Activated CD4-positive, alpha-beta T cell treated with anti-CD3 and anti-CD28 coated beads, Interleukin-2, amount 50 U/mL, for 16 hours (primary cell): ENCODE data around the gene TLN1.

Experiments
- DNase-seq: peaks from one replicate; pipeline ENCODE4 v3.0.0-alpha.2; 2020

Gene TLN1

GRCh38 chr9:35732185-35732799, at the start of gene TLN1, which contains the start of gene CREB3:
TSS of gene TLN1 (minus strand) at chr9:35732195. CDS start at chr9:35725694, 6,501 bp downstream.
TSS of gene CREB3 (plus strand) at chr9:35732666. CDS start at chr9:35732773, 107 bp downstream.
- DNase-seq = peak; percentile 99

GRCh38 chr9:35781066-35781465, 49.1 kb upstream of the TLN1 start:
- no peak for DNase-seq

- DNase-seq = no peak
These were observed 46.5 kb upstream of the TLN1 start for GRCh38 chr9:35778496-35778895.

- DNase-seq = no peak
These were observed 44.0 kb upstream of the TLN1 start for GRCh38 chr9:35776018-35776417.

GRCh38 chr9:35774907-35775635, 43.1 kb upstream of the TLN1 start:
- no peak for DNase-seq

- DNase-seq = no peak
These were observed 39.9 kb upstream of the TLN1 start for GRCh38 chr9:35771943-35772342.

GRCh38 chr9:35771534-35771933, 39.5 kb upstream of the TLN1 start:
- DNase-seq = no peak

- no peak for DNase-seq
These were observed 39.1 kb upstream of the TLN1 start for GRCh38 chr9:35771075-35771433.

GRCh38 chr9:35769763-35770162, 37.8 kb upstream of the TLN1 start:
- DNase-seq = no peak

GRCh38 chr9:35767458-35767857, 35.5 kb upstream of the TLN1 start:
- no peak for DNase-seq

GRCh38 chr9:35766997-35767396, 35.0 kb upstream of the TLN1 start:
- no peak for DNase-seq

- DNase-seq = no peak
These were observed 31.8 kb upstream of the TLN1 start for GRCh38 chr9:35763803-35764202.

- no peak for DNase-seq
These were observed 31.2 kb upstream of the TLN1 start for GRCh38 chr9:35763181-35763580.

- no peak for DNase-seq
These were observed 28.7 kb upstream of the TLN1 start for GRCh38 chr9:35760651-35761050.

- DNase-seq = no peak
These were observed 27.8 kb upstream of the TLN1 start for GRCh38 chr9:35759795-35760194.

- no peak for DNase-seq
These were observed 26.6 kb upstream of the TLN1 start for GRCh38 chr9:35758475-35759050.

GRCh38 chr9:35757892-35758275, 25.9 kb upstream of the TLN1 start:
- no peak for DNase-seq

- DNase-seq = peak; percentile 47
These were observed 25.4 kb upstream of the TLN1 start for GRCh38 chr9:35757226-35757891.

GRCh38 chr9:35756275-35757225, 24.6 kb upstream of the TLN1 start:
- DNase-seq = peak; percentile 82

- no peak for DNase-seq
These were observed 23.1 kb upstream of the TLN1 start for GRCh38 chr9:35755071-35755470.

- DNase-seq = no peak
These were observed 22.3 kb upstream of the TLN1 start, which contains the start of gene MSMP for GRCh38 chr9:35754264-35754663. TSS of gene MSMP (minus strand) at chr9:35754276. CDS start at chr9:35754129, 147 bp downstream.

GRCh38 chr9:35753466-35753865, 21.5 kb upstream of the TLN1 start:
- DNase-seq = no peak

- no peak for DNase-seq
These were observed 18.2 kb upstream of the TLN1 start for GRCh38 chr9:35750256-35750531.
